Measurements from ENCODE around the gene CYP1A2. TPM values are rescaled to one million over a fixed set of nuclear protein-coding genes. Genes with fewer than 3 reads are reported as not detected.
"Not testable (repeated sequence)": the region's sequence is repeated elsewhere in the genome, so short reads cannot be mapped to it uniquely, and the experiment has no call there.

Gene CYP1A2
- total and polyA plus RNA-seq, 4 experiments from 2014 or later = not detected

DNA sequence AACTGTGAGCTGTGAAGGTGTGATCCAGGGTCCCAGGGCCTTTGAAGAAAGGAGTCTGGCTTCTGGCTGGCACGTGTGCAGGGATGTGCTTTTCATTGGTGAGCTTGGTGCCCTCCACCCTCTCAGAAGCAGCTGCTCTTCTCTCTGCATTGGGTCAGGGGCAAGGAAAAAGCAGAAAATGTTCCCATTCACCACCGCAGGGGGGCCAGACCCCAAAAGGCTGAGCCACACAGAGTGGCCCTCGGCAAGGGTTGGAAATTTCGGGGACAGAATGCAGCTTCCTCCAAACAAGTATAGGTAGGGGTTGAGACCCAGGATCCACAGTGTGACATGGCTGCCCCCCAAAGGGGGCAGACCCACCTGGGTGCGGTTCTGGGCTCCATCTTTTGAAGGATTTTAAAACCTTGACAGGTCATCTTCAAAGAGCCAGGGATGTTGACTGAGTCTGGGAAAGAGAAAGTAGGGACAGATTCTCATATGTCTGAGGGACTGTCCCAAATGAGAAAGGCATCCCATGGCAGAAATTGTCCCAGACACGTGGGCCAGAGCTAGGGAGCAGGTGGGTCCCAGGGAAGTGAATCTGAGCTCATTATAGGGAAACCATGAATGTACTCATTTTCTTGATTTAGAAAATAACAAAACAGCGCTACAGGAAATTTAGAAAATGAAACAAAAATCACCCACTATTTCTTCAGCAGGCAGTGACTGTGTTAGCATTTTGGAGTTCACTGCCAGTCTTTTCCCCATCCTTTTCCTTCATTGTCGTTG lies 36.0 kb downstream of the CYP1A2 start:
- CTCF ChIA-PET (ENCODE audit: partially characterized antibody) = interaction anchor here (1.0 to 36.4 kb wide), 6 partner anchors 6 to 165 kb away, joined by 3 to 1908 read pairs (median 5); partner anchors contain the start of genes CSK and LMAN1L
- H3K4me3 ChIP-seq (ENCODE audit: low read length in 2 of 2) = peak overlapping the region; percentile 63 to 93
- POLR2A ChIA-PET (ENCODE audit: partially characterized antibody) = interaction anchor here (0.7 to 24.9 kb wide), 14 partner anchors 4 to 669 kb away, joined by 3 to 1342 read pairs (median 4); partner anchors contain the start of genes CSK, FAM219B, MAN2C1 and SIN3A
- peak overlapping the region; percentile 85 to 97 (median 95) for H3K4me3 Mint-ChIP-seq
- no peaks in the 10 kb centered on the region for H3K27me3 Mint-ChIP-seq
- H3K27ac ChIP-seq (ENCODE audit: low read depth, low read length) = peak overlapping the region; percentile 86
- intact Hi-C loops (cut with micrococcal nuclease) = loop anchor here (5.0 kb wide), 2 partner anchors 153 to 167 kb away; partner anchors contain the start of genes CLK3 and COX5A
- H3K27ac Mint-ChIP-seq = peak overlapping the region; percentile 95 to 99 (median 98)
- peaks cover 80% of the 10 kb centered on the region for H3K4me1 ChIP-seq (ENCODE audit: insufficient read depth, low read length)
- no peaks in the 10 kb centered on the region for H3K36me3 ChIP-seq (ENCODE audit: insufficient read depth, low read length)
- H3K4me1 Mint-ChIP-seq = peaks cover 34 to 90% (median 58%) of the 10 kb centered on the region in 4 donors
- peaks cover 4 to 48% of the 10 kb centered on the region in 2 donors for H3K36me3 Mint-ChIP-seq
- H3K27me3 ChIP-seq (ENCODE audit: insufficient read depth, low read length) = no peaks in the 10 kb centered on the region
- no peak for DNase-seq
- no peaks in the 10 kb centered on the region for H3K9me3 ChIP-seq (ENCODE audit: control insufficient read depth in 1 of 2, low read length in 2 of 2)
- peaks cover 0 to 3% (median 0%) of the 10 kb centered on the region in 8 donors for H3K9me3 Mint-ChIP-seq

- intact Hi-C loops (cut with micrococcal nuclease) = loop anchor here (2.0 to 5.0 kb wide), 3 partner anchors 57 to 168 kb away; partner anchors contain the start of genes CLK3, COX5A and ULK3
- H3K4me1 Mint-ChIP-seq = peaks cover 30 to 90% (median 57%) of the 10 kb centered on the region in 4 donors
- H3K36me3 Mint-ChIP-seq = peaks cover 4 to 48% of the 10 kb centered on the region in 2 donors
These were observed 36.8 kb downstream of the CYP1A2 start for GRCh38 chr15:74785194-74786032.

GRCh38 chr15:74786081-74786480 lies 37.4 kb downstream of the CYP1A2 start:
- DNase-seq; H3K27me3 Mint-ChIP-seq; H3K9me3 ChIP-seq (ENCODE audit: control insufficient read depth in 1 of 2, low read length in 2 of 2); H3K9me3 Mint-ChIP-seq; H3K27me3 ChIP-seq (ENCODE audit: insufficient read depth, low read length); H3K36me3 ChIP-seq (ENCODE audit: insufficient read depth, low read length): not testable (repeated sequence)
- peaks cover 4 to 51% of the 10 kb centered on the region in 2 donors for H3K36me3 Mint-ChIP-seq
- peak overlapping the region; percentile 86 for H3K27ac ChIP-seq (ENCODE audit: low read depth, low read length)
- ChIA-PET POLR2A (ENCODE audit: partially characterized antibody) (interaction anchor here (0.6 to 24.9 kb wide), 12 partner anchors 4 to 670 kb away, joined by 3 to 1342 read pairs (median 13); partner anchors contain the start of genes CLK3, CSK, SIN3A and ULK3), CTCF (ENCODE audit: partially characterized antibody) (interaction anchor here (31.6 to 36.4 kb wide), 2 partner anchors 7 to 9 kb away, joined by 1908 read pairs; partner anchors contain the start of genes CSK and LMAN1L)
- H3K4me1 Mint-ChIP-seq = peaks cover 29 to 90% (median 56%) of the 10 kb centered on the region in 4 donors
- peak overlapping the region; percentile 95 to 99 (median 98) for H3K27ac Mint-ChIP-seq
- H3K4me3 ChIP-seq (ENCODE audit: low read length in 2 of 2) = peak overlapping the region; percentile 55 to 69
- H3K4me1 ChIP-seq (ENCODE audit: insufficient read depth, low read length) = peaks cover 80% of the 10 kb centered on the region
- peak overlapping the region; percentile 85 to 97 (median 95) for H3K4me3 Mint-ChIP-seq
- intact Hi-C loops (cut with micrococcal nuclease) = loop anchor here (2.0 to 5.0 kb wide), 3 partner anchors 57 to 169 kb away; partner anchors contain the start of genes CLK3, COX5A and ULK3

More at GRCh38 chr15:74785194-74786032, 36.8 kb downstream of the CYP1A2 start:
- peaks cover 80% of the 10 kb centered on the region for H3K4me1 ChIP-seq (ENCODE audit: insufficient read depth, low read length)
- no peaks in the 10 kb centered on the region for H3K27me3 Mint-ChIP-seq
- peak overlapping the region; percentile 63 to 93 for H3K4me3 ChIP-seq (ENCODE audit: low read length in 2 of 2)
- H3K27ac Mint-ChIP-seq = peak overlapping the region; percentile 95 to 99 (median 98)
- H3K9me3 ChIP-seq (ENCODE audit: control insufficient read depth in 1 of 2, low read length in 2 of 2) = no peaks in the 10 kb centered on the region
- no peaks in the 10 kb centered on the region for H3K27me3 ChIP-seq (ENCODE audit: insufficient read depth, low read length)
- peak overlapping the region; percentile 86 for H3K27ac ChIP-seq (ENCODE audit: low read depth, low read length)
- H3K9me3 Mint-ChIP-seq = peaks cover 0 to 3% (median 0%) of the 10 kb centered on the region in 8 donors
- H3K36me3 ChIP-seq (ENCODE audit: insufficient read depth, low read length) = no peaks in the 10 kb centered on the region
- peak overlapping the region; percentile 85 to 97 (median 95) for H3K4me3 Mint-ChIP-seq
- CTCF ChIA-PET (ENCODE audit: partially characterized antibody) = interaction anchor here (1.4 to 36.4 kb wide), 4 partner anchors 7 to 116 kb away, joined by 3 to 1908 read pairs (median 956); partner anchors contain the start of genes CSK and LMAN1L
- peak; percentile 41 to 75 (median 51) for DNase-seq
- POLR2A ChIA-PET (ENCODE audit: partially characterized antibody) = interaction anchor here (0.9 to 24.9 kb wide), 13 partner anchors 5 to 668 kb away, joined by 3 to 1342 read pairs (median 5); partner anchors contain the start of genes CLK3, CSK, SIN3A and UBL7

DNA sequence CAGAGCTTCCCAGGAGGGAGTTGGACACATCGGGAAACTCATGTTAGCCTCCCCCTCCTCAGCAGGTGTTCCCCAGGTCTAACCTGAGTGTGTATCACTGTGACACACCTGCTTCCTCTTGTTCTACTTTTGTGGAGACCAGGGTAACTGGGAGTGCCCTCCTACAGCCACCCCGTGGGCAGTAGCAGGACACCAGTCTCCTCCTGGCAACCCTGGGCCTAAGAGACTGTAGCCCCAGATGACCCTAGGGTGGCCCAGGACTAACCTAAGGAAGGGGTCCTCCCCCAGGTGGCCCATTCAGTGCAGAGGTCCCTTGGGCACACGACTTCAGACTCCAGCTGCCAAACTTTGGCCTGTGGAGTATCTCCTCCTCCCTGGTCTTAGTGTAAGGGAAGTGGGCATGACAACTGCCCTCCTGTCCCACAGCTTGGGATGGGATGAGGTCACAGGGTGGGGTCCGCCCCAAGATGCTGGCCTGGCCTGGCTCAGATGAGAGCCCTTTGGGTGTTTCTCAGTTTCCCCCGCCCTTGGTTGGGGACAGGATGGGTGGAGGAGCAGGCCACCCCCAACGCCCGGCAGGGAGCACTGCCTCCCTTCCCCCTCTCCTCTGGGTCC lies 38.0 kb downstream of the CYP1A2 start:
- Mint-ChIP-seq H3K4me3 (peak overlapping the region; percentile 85 to 96 (median 92)), H3K27ac (peak overlapping the region; percentile 95 to 99 (median 98)), H3K36me3 (peaks cover 9 to 52% of the 10 kb centered on the region in 2 donors), H3K4me1 (peaks cover 32 to 90% (median 59%) of the 10 kb centered on the region in 4 donors), H3K27me3 (no peaks in the 10 kb centered on the region), H3K9me3 (peaks cover 0 to 3% (median 0%) of the 10 kb centered on the region in 8 donors)
- Histone ChIP-seq H3K27me3 (ENCODE audit: insufficient read depth, low read length) (no peaks in the 10 kb centered on the region), H3K27ac (ENCODE audit: low read depth, low read length) (peak overlapping the region; percentile 86), H3K36me3 (ENCODE audit: insufficient read depth, low read length) (peaks cover under 1% of the 10 kb centered on the region), H3K9me3 (ENCODE audit: control insufficient read depth in 1 of 2, low read length in 2 of 2) (no peaks in the 10 kb centered on the region), H3K4me1 (ENCODE audit: insufficient read depth, low read length) (peaks cover 81% of the 10 kb centered on the region), H3K4me3 (ENCODE audit: low read length in 2 of 2) (peak overlapping the region; percentile 55 to 69)
- DNase-seq = no peak
- ChIA-PET POLR2A (ENCODE audit: partially characterized antibody) (interaction anchor here (0.6 to 24.9 kb wide), 19 partner anchors 3 to 669 kb away, joined by 3 to 1342 read pairs (median 8); partner anchors contain the start of genes ARID3B, CLK3, COX5A and CSK), CTCF (ENCODE audit: partially characterized antibody) (interaction anchor here (0.9 to 36.4 kb wide), 10 partner anchors 8 to 660 kb away, joined by 3 to 1908 read pairs (median 7); partner anchors contain the start of genes CLK3, COX5A, CSK and LMAN1L)
- intact Hi-C loops (cut with micrococcal nuclease) = loop anchor here (2.0 to 5.0 kb wide), 3 partner anchors 56 to 169 kb away; partner anchors contain the start of genes CLK3, COX5A and ULK3

- Mint-ChIP-seq H3K36me3 (peaks cover 13 to 58% of the 10 kb centered on the region in 2 donors), H3K9me3 (peaks cover 0 to 3% (median 0%) of the 10 kb centered on the region in 8 donors), H3K4me1 (peaks cover 39 to 97% (median 66%) of the 10 kb centered on the region in 4 donors), H3K27me3 (no peaks in the 10 kb centered on the region), H3K27ac (peak overlapping the region; percentile 95 to 99 (median 98)), H3K4me3 (peak overlapping the region; percentile 85 to 96 (median 92))
- intact Hi-C loops (cut with micrococcal nuclease) = loop anchor here (2.0 to 5.0 kb wide), 3 partner anchors 55 to 170 kb away; partner anchors contain the start of genes CLK3, COX5A and ULK3
- Histone ChIP-seq H3K36me3 (ENCODE audit: insufficient read depth, low read length) (peaks cover 8% of the 10 kb centered on the region), H3K4me3 (ENCODE audit: low read length in 2 of 2) (peak overlapping the region; percentile 55 to 69), H3K9me3 (ENCODE audit: control insufficient read depth in 1 of 2, low read length in 2 of 2) (no peaks in the 10 kb centered on the region), H3K4me1 (ENCODE audit: insufficient read depth, low read length) (peaks cover 89% of the 10 kb centered on the region), H3K27me3 (ENCODE audit: insufficient read depth, low read length) (no peaks in the 10 kb centered on the region), H3K27ac (ENCODE audit: low read depth, low read length) (peak overlapping the region; percentile 86)
- DNase-seq = peak; percentile 94 to 99 (median 96)
- ChIA-PET CTCF (ENCODE audit: partially characterized antibody) (interaction anchor here (0.7 to 36.4 kb wide), 19 partner anchors 8 to 659 kb away, joined by 3 to 1908 read pairs (median 4); partner anchors contain the start of genes CLK3, COX5A, CSK and LMAN1L), POLR2A (ENCODE audit: partially characterized antibody) (interaction anchor here (0.7 to 24.9 kb wide), 24 partner anchors 3 to 667 kb away, joined by 3 to 1342 read pairs (median 6); partner anchors contain the start of genes ARID3B, C15orf39, CLK3 and COX5A)
These were observed 38.8 kb downstream of the CYP1A2 start for GRCh38 chr15:74787251-74788041.

Measured in CD4-positive, alpha-beta memory T cell (primary cell).